HUES6 (cell line): Measurements from ENCODE around the gene BAZ2B.

ENCODE experiments used
- H3K27ac ChIP-seq: 2 replicates; pipeline ENCODE4 v1.7.0; 2013; ENCODE audit warnings: low read depth, mild to moderate bottlenecking, low read length, inconsistent platforms
- H3K27me3 ChIP-seq: 2 replicates; pipeline ENCODE4 v1.6.1; 2013; ENCODE audit warnings: low read length; ENCODE audit not compliant: control insufficient read depth, insufficient read depth
- H3K36me3 ChIP-seq: 2 replicates; pipeline ENCODE4 v1.6.1; 2013; ENCODE audit warnings: low read length; ENCODE audit not compliant: control insufficient read depth, insufficient read depth
- H3K4me1 ChIP-seq: 2 replicates; pipeline ENCODE4 v1.6.1; 2013; ENCODE audit warnings: low read length; ENCODE audit not compliant: control insufficient read depth, insufficient read depth
- H3K4me3 ChIP-seq: 2 replicates; pipeline ENCODE4 v1.5.1; 2013; ENCODE audit warnings: low read depth, low read length
- H3K9ac ChIP-seq: one replicate; pipeline ENCODE4 v1.6.1; 2013; ENCODE audit warnings: mild to moderate bottlenecking, low read length
- H3K9me3 ChIP-seq: 2 replicates; pipeline ENCODE4 v1.6.1; 2013; ENCODE audit warnings: low read depth, low read length; ENCODE audit not compliant: control insufficient read depth, insufficient read depth

Gene BAZ2B

GRCh38 chr2:159300586-159300985 is 315.8 kb downstream of the BAZ2B start:
- Histone ChIP-seq H3K4me1 (peaks cover 10% of the 10 kb centered on the region; the same call in 1 of the 2 replicates), H3K4me3 (no peak overlapping the region), H3K27ac (no peak overlapping the region), H3K9me3 (no peaks in the 10 kb centered on the region), H3K27me3 (no peaks in the 10 kb centered on the region), H3K36me3 (no peaks in the 10 kb centered on the region), H3K9ac (no peak overlapping the region)

DNA sequence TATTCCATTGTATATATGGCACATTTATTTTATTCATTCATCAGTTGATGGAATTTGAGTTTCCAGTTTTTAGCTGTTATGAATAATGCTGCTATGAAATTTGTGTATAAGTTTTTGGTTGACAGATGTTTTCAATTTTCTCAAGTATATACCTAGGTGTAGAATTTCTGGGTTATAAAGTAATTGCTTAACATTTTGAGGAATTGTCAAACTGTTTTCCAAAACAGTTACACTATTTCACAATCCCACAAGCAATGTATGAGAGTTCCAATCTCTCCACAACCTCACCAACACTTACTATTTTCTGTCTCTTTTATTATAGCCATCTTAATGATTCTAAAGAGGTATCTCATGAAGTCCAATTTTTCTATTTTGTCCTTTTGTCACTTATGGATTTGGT is 317.4 kb downstream of the BAZ2B start:
- Histone ChIP-seq H3K4me1 (peaks cover 10% of the 10 kb centered on the region; the same call in 1 of the 2 replicates), H3K27me3 (no peaks in the 10 kb centered on the region), H3K9ac (no peak overlapping the region), H3K27ac (no peak overlapping the region), H3K36me3 (no peaks in the 10 kb centered on the region), H3K4me3 (no peak overlapping the region), H3K9me3 (no peaks in the 10 kb centered on the region)

- Histone ChIP-seq H3K27me3 (no peaks in the 10 kb centered on the region), H3K4me1 (peaks cover 10% of the 10 kb centered on the region; the same call in 1 of the 2 replicates), H3K9me3 (no peaks in the 10 kb centered on the region), H3K4me3 (no peak overlapping the region), H3K27ac (no peak overlapping the region), H3K9ac (no peak overlapping the region), H3K36me3 (no peaks in the 10 kb centered on the region)
Measured at GRCh38 chr2:159297042-159297707, 319.2 kb downstream of the BAZ2B start.

GRCh38 chr2:159292157-159292556 is 324.2 kb downstream of the BAZ2B start:
- H3K9me3 ChIP-seq = no peaks in the 10 kb centered on the region
- H3K27me3 ChIP-seq = no peaks in the 10 kb centered on the region
- H3K27ac ChIP-seq = no peak overlapping the region
- no peaks in the 10 kb centered on the region for H3K36me3 ChIP-seq
- no peak overlapping the region for H3K4me3 ChIP-seq
- no peak overlapping the region for H3K9ac ChIP-seq
- peaks cover 8% of the 10 kb centered on the region; the same call in 1 of the 2 replicates for H3K4me1 ChIP-seq

GRCh38 chr2:159290289-159290907 is 325.9 kb downstream of the BAZ2B start:
- Histone ChIP-seq H3K9ac (no peak overlapping the region), H3K4me3 (no peak overlapping the region), H3K4me1 (peaks cover 9% of the 10 kb centered on the region; the same call in 1 of the 2 replicates), H3K27ac (no peak overlapping the region), H3K36me3 (no peaks in the 10 kb centered on the region), H3K9me3 (no peaks in the 10 kb centered on the region), H3K27me3 (no peaks in the 10 kb centered on the region)

DNA sequence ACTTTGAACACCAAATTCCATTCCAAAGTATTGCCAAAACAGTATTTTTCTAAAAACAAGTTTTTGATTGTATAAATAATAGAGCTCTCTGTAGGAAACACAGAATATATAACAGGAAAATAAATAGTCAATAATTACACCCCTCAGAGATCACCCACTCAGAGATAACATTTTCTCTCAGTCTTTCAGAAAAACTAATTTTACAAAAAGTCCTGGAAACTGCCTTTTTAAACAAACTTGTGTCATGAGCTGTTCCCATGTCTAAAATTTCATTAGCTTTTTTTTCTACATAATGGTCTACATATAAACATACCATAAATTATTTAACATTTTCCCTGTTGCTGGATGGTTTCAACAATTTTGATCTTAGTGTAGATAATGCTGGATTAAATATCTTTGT is 328.6 kb downstream of the BAZ2B start:
- H3K9me3 ChIP-seq = no peaks in the 10 kb centered on the region
- H3K27ac ChIP-seq = peak overlapping the region; percentile 63; the same call in 1 of the 2 replicates
- no peak overlapping the region for H3K9ac ChIP-seq
- peaks cover 9% of the 10 kb centered on the region; the same call in 1 of the 2 replicates for H3K4me1 ChIP-seq
- peak overlapping the region; percentile 68 for H3K4me3 ChIP-seq
- H3K36me3 ChIP-seq = peaks cover 1% of the 10 kb centered on the region
- no peaks in the 10 kb centered on the region for H3K27me3 ChIP-seq

GRCh38 chr2:159286709-159287441 is 329.5 kb downstream of the BAZ2B start:
- Histone ChIP-seq H3K4me3 (peak overlapping the region; percentile 88), H3K27ac (peak overlapping the region; percentile 63), H3K36me3 (peaks cover 4% of the 10 kb centered on the region), H3K4me1 (peaks cover 9% of the 10 kb centered on the region; the same call in 1 of the 2 replicates), H3K9ac (peak overlapping the region; percentile 87), H3K27me3 (no peaks in the 10 kb centered on the region), H3K9me3 (no peaks in the 10 kb centered on the region)

DNA sequence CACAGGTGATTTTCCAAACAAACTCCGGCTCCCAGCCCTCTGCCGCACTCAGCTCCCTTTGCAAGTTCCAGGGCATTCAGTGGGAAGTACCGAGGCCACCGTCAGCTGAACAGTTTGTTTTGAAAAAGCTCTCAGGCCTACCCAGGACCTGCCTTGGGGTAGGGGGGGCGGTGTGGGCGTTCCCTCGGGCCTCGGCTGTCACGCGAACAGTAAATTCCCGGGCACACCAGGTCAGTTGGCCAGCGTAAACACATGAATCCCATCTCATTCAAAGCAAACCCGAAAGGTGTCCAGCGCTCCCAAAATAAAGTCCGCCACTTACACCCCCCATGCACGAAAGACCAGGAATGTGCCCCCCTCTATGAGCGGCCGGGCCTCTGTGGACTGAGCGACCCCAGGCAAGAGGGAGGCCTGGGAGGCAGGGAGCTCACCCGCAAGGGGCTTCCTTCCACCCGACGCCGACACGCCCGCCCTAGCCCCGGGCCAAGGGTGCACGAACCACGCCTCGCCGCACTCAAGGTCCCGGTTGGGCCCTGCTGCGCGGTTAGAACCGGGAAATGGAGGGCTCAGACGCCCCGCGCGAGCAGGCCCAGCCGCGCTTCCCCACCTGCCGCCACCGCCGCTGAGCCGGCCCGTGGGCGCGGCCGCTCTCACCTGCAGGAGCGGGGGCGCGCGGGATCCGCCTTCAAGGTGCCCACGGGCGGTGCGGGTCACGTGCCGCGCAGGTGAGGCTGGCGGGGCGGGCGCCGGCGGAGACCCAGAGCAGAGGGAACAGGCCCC is 330.2 kb downstream of the BAZ2B start, which contains the start of gene WDSUB1:
TSS of gene WDSUB1 (minus strand) at position 775 of the 780 bp plus-strand sequence. CDS start 3,634 bp downstream, outside the sequence.
- Histone ChIP-seq H3K27me3 (no peaks in the 10 kb centered on the region), H3K4me1 (0 out of 2 replicates have a peak, but pooled peaks cover 9% of the 10 kb centered on the region), H3K4me3 (peak within 1 kb of the TSS; percentile 88), H3K9me3 (no peaks in the 10 kb centered on the region), H3K9ac (peak within 1 kb of the TSS; percentile 87), H3K27ac (peak within 1 kb of the TSS; percentile 63), H3K36me3 (peaks cover 4% of the 10 kb centered on the region)

DNA sequence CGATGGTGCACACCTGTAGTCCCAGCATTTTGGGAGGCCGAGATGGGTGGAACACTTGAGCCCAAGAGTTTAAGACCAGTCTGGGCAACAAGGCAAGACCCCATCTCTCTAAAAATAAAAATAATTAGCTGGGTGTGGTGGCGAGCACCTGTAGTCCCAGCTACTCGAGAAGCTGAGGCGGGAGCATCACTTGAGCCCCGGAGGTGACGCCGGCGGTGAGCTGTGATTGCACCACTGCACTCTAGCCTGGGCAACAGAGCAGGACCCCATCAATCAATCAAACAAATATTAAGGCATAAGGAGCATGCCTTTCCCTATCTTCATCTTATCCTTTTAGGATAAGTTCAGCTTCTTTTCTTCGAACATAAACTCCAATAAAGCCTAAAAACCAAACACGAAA is 330.9 kb downstream of the BAZ2B start:
- no peaks in the 10 kb centered on the region for H3K27me3 ChIP-seq
- H3K4me1 ChIP-seq = 0 out of 2 replicates have a peak, but pooled peaks cover 9% of the 10 kb centered on the region
- no peaks in the 10 kb centered on the region for H3K9me3 ChIP-seq
- peak overlapping the region; percentile 88 for H3K4me3 ChIP-seq
- H3K27ac ChIP-seq = no peak overlapping the region
- peaks cover 4% of the 10 kb centered on the region for H3K36me3 ChIP-seq
- H3K9ac ChIP-seq = no peak overlapping the region

GRCh38 chr2:159283529-159283928 is 332.8 kb downstream of the BAZ2B start:
- Histone ChIP-seq H3K9me3 (no peaks in the 10 kb centered on the region), H3K4me3 (no peak overlapping the region), H3K36me3 (peaks cover 4% of the 10 kb centered on the region), H3K27me3 (no peaks in the 10 kb centered on the region), H3K9ac (no peak overlapping the region), H3K4me1 (0 out of 2 replicates have a peak, but pooled peaks cover 9% of the 10 kb centered on the region), H3K27ac (no peak overlapping the region)
